Measurements from ENCODE around the gene CACNB2.
"Not testable (repeated sequence)": the region's sequence is repeated elsewhere in the genome, so short reads cannot be mapped to it uniquely, and the experiment has no call there.

Gene CACNB2

DNA sequence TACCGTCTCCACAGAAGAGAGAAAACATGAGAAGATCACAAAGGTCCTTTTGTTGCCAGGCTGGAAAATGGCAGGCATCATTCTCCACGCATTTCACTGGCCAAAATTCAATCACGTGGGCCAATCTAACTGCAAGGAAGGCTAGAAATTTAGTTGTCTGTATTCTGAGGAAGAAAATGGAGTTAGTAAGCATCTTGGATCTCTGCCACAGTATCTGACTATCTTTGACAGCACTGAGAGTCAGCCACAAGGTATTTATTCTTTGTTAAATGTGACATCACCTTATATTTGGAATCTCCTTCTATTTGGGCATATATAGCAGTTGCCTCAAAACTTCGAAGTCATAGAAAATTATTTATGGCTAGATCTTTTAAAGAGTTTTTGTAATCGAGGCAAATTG, 297.3 kb downstream of the CACNB2 start:
- intact Hi-C loops (cut with DNase I; ENCODE audit: low total_unique reads), result no loop called here
- Histone ChIP-seq H3K27me3 (no peaks in the 10 kb centered on the region), H3K4me3 (no peak overlapping the region), H3K9me3 (no peaks in the 10 kb centered on the region), H3K27ac (no peak overlapping the region), H3K4me1 (no peaks in the 10 kb centered on the region), H3K36me3 (no peaks in the 10 kb centered on the region)
- DNase-seq, result no peak
- TF ChIP-seq CTCF (IDR thresholded peaks at IDR 0.05), result no peak

- DNase-seq, result no peak
- Histone ChIP-seq H3K27me3 (no peaks in the 10 kb centered on the region), H3K27ac (no peak overlapping the region), H3K4me1 (no peaks in the 10 kb centered on the region), H3K4me3 (no peak overlapping the region), H3K9me3 (no peaks in the 10 kb centered on the region), H3K36me3 (no peaks in the 10 kb centered on the region)
- intact Hi-C loops (cut with DNase I; ENCODE audit: low total_unique reads), result no loop called here
- TF ChIP-seq CTCF (IDR thresholded peaks at IDR 0.05), result no peak
Measured at GRCh38 chr10:18438361-18439126, 298.3 kb downstream of the CACNB2 start.

DNA sequence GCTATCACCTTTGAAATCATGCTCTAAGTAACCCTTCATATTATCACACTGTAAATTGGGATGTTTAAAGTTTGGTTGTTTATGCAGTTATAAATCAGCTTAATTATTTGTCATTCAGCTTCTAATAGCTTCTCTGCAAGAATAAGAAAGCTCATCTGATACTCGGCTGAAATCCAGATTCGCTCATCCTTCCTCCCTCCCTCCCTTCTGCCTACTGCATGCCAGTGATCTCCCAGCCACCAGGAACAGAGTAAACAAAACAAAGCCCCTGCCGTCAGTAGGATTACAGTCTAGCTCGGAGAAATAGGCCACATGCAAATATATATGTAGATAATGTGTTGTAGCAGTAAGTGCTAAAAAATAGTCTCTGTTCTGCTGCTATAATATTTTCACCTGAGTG, 299.4 kb downstream of the CACNB2 start:
- no peak overlapping the region for H3K4me3 ChIP-seq
- no peak for DNase-seq
- H3K27ac ChIP-seq, result no peak overlapping the region
- H3K36me3 ChIP-seq, result no peaks in the 10 kb centered on the region
- no peaks in the 10 kb centered on the region for H3K9me3 ChIP-seq
- intact Hi-C loops (cut with DNase I; ENCODE audit: low total_unique reads), result no loop called here
- no peak for TF ChIP-seq CTCF (IDR thresholded peaks at IDR 0.05)
- H3K27me3 ChIP-seq, result no peaks in the 10 kb centered on the region
- H3K4me1 ChIP-seq, result no peaks in the 10 kb centered on the region

DNA sequence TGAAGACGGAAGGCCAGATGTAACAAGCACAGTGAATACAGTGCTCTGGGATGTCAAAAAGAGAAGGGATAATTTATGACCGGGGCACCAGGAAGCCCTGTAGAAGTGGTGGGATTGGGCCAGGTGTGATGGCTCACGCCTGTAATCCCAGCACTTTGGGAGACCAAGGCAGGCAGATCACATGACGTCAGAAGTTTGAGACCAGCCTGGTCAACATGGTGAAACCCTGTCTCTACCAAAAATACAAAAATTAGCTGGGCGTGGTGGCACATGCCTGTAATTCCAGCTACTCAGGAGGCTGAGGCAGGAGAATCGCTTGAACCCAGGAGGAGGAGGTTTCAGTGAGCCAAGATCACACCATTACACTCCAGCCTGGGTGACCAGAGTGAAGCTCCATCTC, 305.4 kb downstream of the CACNB2 start:
- DNase-seq; H3K4me1 ChIP-seq; H3K27ac ChIP-seq; H3K27me3 ChIP-seq; H3K4me3 ChIP-seq; H3K9me3 ChIP-seq; intact Hi-C loops (cut with DNase I; ENCODE audit: low total_unique reads); H3K36me3 ChIP-seq: not testable (repeated sequence)

- intact Hi-C loops (cut with DNase I; ENCODE audit: low total_unique reads), result no loop called here
- Histone ChIP-seq H3K4me3 (no peak overlapping the region), H3K27ac (no peak overlapping the region), H3K36me3 (no peaks in the 10 kb centered on the region), H3K27me3 (no peaks in the 10 kb centered on the region), H3K4me1 (peaks cover 0 to 5% (median 0%) of the 10 kb centered on the region in 4 donors), H3K9me3 (no peaks in the 10 kb centered on the region)
- no peak for DNase-seq
- TF ChIP-seq CTCF (IDR thresholded peaks at IDR 0.05), result no peak
Measured at GRCh38 chr10:18446205-18446604, 306.0 kb downstream of the CACNB2 start.

DNA sequence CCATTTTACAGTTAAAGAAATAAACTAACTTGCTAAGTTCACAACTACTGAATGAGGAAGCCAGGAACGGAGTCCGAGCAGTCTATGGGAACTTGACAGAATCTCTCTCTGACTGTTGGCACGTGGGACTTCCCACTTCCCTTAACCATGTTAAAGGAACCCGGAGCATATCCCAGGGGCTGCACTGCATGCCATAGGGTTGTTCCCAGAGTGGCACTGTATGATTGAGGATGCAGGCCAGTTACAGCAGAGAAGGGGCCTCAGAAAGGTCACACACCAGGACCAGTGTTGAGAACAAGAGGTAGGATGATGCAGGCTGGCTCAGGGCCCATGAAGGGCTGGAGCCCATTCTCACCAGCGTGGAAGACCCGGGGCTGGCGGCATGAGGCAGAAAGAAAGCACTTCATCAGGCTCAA, 309.4 kb downstream of the CACNB2 start:
- no peak for TF ChIP-seq CTCF (IDR thresholded peaks at IDR 0.05)
- Histone ChIP-seq H3K4me1 (peaks cover 0 to 5% (median 0%) of the 10 kb centered on the region in 4 donors), H3K36me3 (no peaks in the 10 kb centered on the region), H3K27ac (no peak overlapping the region), H3K9me3 (no peaks in the 10 kb centered on the region), H3K27me3 (no peaks in the 10 kb centered on the region), H3K4me3 (no peak overlapping the region)
- DNase-seq, result no peak
- intact Hi-C loops (cut with DNase I; ENCODE audit: low total_unique reads), result no loop called here
